Stimulated activated CD4-positive, alpha-beta T cell treated with anti-CD3 and anti-CD28 coated beads, Interleukin-15, amount 100 ng/mL, for 1 hour (primary cell): ENCODE results near the gene LRP6.

Experiments
- DNase-seq, 2 donors: peaks; one replicate each; pipeline ENCODE4 v3.0.0-alpha.2; 2020; ENCODE audit warnings: low read depth in 1 of 2, low spot score in 1 of 2

Gene LRP6

DNA sequence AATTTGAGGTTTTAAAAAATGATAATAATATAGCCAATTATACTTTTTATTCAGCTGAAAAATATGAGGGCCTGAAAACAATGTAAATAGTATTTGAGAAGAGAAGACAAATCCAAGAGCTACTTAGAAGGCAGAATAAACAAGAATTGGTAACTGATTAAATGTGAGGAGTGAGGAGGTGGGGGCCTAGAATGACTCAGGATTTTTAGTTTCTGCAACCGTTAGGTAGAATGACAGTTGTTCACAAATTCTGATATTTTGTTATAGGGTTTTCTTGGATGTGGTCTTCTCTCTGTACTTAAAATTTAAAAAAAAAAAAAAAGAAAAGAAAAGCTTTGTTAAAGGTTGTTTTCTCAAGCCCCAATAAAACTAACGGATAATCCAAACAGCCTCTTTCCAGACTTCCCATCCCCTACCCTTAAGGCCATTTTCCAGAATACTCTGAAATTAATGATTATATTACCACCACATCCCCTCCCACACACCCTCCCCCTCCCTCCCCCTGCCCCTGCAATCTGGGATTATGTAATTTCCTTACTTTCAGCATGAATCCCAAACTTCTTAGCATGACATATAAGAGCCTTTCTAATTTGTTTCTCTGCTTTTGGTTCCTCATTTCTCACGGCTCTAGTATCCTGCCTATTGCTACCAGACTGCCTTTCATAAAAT lies 50.4 kb downstream of the LRP6 start:
- DNase-seq: no peak

GRCh38 chr12:12214635-12215131 lies 52.2 kb downstream of the LRP6 start:
- no peak for DNase-seq

DNA sequence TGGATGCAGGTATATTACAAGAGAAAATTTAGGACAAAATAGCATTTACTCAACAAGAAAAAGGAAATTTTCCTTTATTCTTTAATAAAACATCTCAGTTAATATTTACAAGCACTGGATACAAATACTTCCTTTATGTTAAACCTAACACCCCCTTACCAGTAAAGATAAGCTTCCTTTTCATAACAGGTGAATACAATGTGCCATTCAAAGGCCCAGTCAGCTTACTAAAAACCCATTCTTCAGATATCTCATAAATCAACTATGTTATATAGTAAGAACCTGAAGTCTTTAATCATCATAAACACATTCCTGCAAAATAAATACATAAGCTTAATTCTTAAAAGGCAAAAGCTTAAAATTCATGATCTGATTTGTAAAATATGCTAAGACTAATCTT lies 52.6 kb downstream of the LRP6 start:
- DNase-seq: no peak

DNA sequence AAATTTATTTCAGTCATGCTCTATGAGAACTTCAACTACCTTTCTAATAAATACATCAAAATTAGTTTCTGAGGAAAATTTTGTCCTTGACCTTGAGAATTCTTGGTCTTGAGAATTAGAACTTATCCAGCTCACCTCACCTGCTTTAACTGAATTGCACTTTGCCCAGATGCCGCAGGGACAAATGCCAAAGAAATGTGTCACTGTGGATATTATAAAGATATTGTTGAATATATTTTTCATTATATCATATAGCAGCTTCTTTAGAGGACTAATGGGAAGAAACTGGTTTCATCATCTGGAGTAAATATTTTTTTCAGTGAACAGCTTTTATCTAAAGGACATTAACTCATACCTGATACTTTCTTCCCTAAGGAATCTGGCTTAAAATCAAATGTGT lies 54.1 kb downstream of the LRP6 start:
- no peak for DNase-seq

GRCh38 chr12:12210983-12211382 lies 55.9 kb downstream of the LRP6 start:
- no peak for DNase-seq

- no peak for DNase-seq
These were observed 56.4 kb downstream of the LRP6 start for GRCh38 chr12:12210416-12210815.

- DNase-seq: no peak
These were observed 57.2 kb downstream of the LRP6 start for GRCh38 chr12:12209675-12210074.

DNA sequence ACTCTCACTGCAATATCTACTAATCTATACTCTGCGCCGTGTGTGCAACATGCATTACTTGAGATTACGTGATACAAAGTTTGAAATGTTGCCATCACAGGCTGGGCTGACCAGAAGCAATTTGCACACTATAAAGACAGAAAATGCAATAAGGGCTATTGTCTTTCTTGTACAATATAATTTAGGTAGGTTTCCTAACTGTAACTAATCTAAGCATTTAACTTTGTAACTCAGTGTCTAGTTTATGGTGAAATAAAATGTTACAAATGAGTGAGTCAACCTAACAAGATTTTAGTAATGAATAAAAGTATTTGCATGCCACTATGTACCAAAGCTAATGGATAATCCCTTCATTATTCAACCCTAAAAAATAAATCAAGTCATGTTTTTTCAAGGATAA lies 57.8 kb downstream of the LRP6 start:
- DNase-seq: no peak

DNA sequence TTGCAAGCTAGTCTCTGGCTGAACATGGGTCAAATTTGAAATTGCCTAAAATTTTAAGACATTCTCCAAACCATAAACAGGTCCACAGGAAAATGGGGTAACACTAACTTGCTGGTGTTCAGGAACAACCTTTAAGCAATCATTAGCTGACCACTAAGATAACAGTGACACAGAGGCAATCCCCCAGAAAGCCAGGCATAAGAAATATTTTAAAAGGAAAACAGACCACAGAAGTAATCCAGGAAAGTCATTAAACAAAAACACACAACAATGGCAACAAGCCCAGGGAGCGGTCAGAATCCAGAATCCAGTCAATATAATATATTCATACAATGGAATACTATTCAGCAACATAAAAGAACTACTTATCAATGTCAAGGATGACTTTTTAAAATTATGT lies 59.1 kb downstream of the LRP6 start:
- no peak for DNase-seq

DNA sequence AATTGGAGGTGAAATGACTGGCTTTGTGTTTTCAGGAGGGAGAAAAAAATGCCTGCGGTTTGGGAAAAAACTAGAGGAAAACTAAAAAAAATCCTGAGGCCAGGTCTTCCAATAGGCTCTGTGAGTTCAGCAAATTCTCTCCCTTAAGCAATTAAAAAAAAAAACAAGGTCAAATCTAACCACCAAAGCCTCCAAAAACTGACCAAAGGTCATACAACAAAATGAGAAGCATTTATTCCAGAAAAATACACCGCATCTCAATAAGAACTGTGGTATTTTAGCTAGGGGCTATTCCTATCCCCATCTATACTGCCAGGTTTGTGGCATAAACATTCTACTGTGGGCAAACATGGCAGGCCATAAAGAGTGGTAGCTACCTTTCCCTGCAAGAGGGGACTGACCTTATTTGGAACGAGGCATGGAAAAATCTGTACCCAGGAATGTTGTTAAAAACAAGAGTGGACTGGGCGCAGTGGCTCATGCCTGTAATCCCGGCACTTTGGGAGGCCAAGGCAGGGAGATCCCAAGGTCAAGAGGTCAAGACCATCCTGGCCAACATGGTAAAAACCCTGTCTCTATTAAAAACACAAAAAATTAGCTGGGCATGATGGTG lies 60.0 kb downstream of the LRP6 start:
- no peak for DNase-seq

- no peak for DNase-seq
These were observed 64.1 kb downstream of the LRP6 start for GRCh38 chr12:12202747-12203146.

- DNase-seq: no peak
These were observed 64.7 kb downstream of the LRP6 start for GRCh38 chr12:12202105-12202504.

DNA sequence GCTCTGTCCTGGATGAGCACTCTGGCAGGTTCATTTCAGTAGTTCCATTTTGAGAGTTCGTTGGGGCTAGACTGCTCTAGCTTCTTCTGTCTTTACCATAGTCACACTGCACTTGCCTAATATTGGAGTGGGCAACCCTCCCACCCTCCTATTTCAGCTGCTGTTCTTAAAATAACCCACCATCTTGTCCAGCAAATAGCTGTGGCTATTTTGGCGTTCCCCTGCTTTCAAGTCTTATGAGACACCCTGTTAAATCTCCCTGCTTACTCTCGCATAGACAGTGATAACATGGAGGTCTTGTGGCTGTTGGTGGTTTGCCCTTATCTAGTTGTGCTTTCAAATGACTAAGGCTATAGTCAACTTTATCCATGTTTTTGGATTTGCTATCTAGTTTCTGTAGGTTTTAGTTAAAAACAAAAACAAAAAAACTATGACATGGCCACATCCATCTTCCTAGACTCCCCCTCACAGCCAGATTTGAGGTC lies 65.5 kb downstream of the LRP6 start:
- no peak for DNase-seq

- no peak for DNase-seq
These were observed 66.5 kb downstream of the LRP6 start for GRCh38 chr12:12200363-12200762.

GRCh38 chr12:12198124-12198523 lies 68.7 kb downstream of the LRP6 start:
- no peak for DNase-seq

GRCh38 chr12:12197128-12197527 lies 69.7 kb downstream of the LRP6 start:
- no peak for DNase-seq

- no peak for DNase-seq
These were observed 71.3 kb downstream of the LRP6 start for GRCh38 chr12:12195516-12195915.

GRCh38 chr12:12195081-12195480 lies 71.8 kb downstream of the LRP6 start:
- DNase-seq: no peak

GRCh38 chr12:12194206-12194605 lies 72.6 kb downstream of the LRP6 start:
- no peak for DNase-seq

GRCh38 chr12:12191008-12191407 lies 75.8 kb downstream of the LRP6 start:
- DNase-seq: no peak

DNA sequence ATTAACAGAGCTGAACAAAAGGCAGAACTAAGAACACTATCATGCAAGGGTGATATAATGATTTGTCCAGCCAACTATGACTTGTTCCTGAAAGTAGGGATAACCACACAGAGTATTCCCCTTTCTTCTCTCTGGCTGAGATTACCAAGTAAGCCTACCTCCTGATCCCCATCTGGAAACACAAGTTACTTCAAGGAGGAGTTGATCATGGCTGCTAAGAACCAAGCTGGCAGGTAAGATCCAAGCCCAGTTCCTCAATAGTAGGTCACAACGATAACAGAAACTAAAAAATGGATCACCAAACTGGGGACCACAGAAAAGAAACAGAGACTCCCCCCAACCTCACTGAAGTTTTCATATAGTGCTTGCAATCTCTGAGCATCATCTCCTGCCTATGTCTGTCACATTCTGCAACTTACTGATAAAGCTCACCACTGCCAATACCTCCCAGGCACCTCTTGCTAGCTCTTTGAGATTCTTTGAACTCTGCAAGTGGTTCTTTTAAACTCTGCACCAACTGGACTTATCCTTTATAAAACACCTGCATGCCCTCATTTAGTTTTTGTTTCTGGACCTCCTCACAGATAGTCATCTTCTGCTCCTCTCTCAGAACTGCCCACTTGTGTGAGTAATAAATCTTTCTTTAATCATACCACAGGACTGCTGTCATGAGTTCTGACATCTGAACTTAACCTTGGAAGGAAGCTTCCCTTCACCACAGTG lies 76.6 kb downstream of the LRP6 start:
- no peak for DNase-seq

GRCh38 chr12:12185414-12185813 lies 81.4 kb downstream of the LRP6 start:
- no peak for DNase-seq
